HG03196 (cell line): ENCODE results near the gene VRK1.

Source experiments
- ATAC-seq: cut with Tn5 transposase; IDR thresholded peaks from one replicate; pipeline ENCODE4 v1.9.1; 2021; ENCODE audit not compliant: unreplicated experiment

VRK1 gene

DNA sequence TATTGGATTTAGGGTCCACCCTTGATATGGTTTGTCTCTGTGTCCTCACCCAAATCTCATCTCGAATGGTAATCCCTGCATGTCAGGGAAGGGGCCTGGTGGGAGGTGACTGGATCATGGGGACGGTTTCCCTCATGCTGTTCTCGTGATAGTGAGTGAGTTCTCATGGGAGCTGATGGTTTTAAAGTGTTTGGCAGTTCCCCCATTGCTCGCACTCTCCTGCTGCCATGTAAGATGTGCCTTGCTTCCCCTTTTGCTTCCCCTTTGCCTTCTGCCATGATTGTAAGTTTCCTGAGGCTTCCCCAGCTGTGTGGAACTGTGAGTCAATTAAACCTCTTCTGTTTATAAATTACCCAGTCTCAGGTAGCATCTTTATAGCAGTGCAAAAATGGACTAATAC lies 118.3 kb downstream of the VRK1 start:
- no peak for ATAC-seq

DNA sequence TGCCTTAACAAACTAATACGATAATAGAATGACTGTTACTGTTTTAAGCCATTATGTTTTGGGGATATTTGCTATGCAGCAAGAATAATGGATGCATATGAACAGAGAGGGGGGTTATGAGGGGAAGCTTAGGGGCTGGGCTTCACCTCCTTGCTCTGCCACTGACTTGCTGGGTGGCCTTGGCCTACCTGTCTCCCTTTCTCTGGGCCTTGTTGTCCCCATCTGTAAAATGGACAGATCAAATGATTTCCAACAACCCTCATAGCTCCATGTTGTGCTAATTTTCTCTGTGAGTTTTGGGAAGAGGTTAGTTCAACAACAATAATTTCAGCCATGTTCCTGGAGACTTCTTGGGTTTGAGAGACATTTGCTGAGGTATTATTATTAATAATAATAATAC lies 119.6 kb downstream of the VRK1 start:
- ATAC-seq = no peak

DNA sequence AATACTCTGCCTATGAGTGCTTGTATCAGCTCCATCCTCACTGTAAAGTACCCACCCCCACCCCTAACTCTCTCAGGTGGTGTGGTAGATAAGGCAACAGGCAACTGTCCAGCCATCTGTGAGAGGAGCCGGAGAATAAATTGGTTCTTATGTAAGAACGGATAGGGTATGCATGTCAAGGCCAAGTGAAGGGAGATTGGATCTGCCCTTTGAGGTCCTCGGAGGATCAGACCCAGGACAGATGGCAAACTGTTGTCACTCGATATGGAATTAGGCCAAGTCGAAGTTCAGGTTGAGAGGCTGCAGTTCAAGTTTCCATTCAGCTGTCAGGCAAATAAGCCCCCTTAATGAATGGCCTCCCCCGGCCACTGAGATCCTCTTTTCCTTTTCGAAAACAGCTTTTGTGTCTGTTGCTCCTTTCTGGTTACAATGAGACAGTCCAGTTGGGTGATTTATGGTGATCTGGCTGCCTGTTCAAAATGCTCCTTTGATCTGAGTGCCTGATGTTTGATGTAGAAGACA lies 120.3 kb downstream of the VRK1 start:
- no peak for ATAC-seq

DNA sequence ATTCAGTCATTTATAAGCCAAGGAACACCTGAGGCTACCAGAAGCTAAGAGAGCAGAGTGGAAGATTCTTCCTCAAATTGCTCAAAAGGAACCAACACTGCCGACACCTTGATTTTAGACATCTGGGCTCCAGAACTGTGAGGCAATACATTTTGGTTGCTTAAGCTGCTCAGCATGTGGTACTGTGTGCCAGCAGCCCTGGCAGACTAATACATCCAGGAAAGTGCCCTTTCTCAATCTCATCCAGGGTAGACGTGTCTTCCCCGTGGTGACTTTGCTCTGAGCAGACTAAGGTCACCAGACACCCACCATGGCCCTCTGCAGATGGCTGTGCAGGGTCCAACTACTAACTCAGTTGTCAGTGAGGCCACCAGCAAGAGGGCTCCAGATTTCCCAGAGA lies 122.8 kb downstream of the VRK1 start:
- ATAC-seq = no peak

DNA sequence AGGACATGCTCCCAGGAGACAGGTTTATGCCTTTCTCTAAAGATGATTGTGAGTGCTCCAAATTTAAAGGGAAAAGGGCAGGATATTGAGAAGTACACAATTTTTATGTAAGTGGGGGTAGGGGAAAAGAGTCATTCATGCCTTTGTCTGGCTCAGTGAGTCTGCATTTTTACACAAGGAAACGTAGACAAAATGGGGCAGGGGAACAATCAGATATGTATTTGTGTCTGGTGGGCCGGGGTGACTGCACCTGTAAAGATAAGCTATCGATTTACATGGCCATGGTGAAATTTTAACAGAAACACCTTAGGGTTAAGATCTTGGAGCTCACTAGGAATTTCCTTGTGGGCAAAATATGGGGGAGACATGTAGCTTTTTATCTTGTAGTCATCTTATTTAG lies 123.6 kb downstream of the VRK1 start:
- ATAC-seq = no peak

DNA sequence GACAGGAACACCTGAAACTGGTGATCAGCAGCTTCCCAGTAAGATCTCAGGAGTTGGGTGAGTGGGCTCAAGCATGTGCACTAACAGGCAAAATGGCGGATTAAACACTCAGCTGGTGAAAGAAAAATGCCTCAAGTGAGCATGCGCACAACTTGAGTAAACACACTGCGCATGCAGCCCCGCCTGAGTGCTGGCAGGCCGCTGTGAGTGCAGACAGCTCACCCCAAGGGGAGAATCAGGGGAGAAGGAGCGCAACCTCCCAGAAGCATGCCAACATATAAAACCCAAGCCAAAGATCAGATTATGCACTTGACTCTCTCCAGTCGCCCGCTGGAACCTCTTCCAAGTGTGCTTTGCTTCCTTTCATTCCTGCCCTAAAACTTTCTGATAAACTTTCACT lies 125.8 kb downstream of the VRK1 start:
- no peak for ATAC-seq

DNA sequence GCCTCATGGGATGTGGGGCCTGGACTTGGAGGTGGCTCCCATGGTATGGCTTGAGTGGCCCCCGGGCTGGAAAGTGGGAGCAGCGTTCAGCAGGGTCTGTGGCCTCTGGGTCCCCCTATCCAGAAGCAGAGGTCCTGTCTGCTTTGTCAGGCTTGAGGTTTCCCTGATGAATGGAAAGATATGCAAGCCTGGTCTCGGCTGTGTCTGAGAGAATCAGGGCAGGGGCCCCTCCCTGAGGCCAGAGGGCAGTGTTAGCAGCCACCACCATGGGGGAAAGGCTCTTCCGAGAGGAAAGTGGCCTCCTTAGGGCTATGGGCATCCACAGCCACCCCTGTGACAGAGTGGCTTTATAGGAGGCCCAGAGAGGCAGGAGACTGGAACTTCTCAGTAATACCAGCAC lies 128.2 kb downstream of the VRK1 start:
- ATAC-seq = no peak

DNA sequence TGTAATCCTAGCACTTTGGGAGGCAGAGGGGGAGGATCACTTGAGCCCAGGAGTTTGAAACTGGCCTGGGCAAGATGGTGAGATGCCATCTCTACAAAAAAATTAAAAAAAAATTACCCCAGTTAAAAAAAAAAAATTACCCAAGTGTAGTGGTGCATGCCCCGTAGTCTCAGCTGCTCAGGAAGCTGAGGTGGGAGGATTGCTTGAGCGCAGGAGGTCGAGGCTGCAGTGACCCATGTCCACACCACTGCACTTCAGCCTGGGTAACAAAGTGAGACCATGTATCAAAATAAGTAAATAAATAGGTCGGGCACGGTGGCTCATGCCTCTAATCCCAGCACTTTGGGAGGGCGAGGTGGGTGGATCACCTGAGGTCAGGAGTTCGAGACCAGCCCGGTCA lies 128.8 kb downstream of the VRK1 start:
- no peak for ATAC-seq

DNA sequence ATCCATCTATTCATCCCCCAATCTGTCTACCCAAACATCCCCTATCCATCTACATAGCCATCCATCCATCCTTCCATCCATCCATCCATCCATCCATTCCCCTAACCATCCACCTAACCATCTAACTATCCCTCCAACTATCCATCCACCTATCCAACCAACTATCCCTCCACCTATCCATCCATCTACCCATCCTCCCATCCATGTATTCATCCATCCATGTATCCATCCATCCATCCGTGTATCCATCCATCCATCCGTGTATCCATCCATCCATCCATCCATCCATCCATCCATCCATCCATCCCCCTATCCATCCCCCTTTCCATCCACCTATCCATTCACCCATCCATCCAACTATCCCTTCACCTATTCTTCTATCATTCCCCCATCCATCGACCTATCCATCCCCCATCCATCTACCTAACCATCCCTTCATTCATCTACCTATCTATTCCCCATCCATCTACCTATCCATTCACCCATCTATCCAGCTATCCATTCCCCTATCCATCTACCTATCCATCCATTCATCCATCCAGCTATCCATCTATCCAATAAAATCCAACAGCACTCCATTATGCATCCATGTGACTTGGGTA lies 131.7 kb downstream of the VRK1 start:
- no peak for ATAC-seq

DNA sequence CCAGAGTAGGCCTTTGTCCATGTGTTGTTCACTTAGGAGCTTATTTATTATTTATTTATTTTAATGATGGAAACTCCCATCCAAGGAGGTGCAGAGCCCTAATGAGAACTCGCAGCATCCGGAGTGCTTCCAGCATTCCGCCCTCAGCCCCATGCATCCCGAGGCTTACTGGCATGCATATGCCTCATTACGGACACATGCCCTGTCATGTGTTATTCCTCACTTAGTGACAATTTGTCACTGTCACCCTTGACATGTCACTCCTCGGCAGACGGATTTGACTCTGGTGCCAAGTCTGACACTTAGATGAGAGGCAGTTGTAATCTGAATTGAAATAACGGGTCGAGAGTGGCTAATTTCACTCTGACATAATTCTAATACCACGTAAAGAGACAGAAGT lies 132.8 kb downstream of the VRK1 start:
- ATAC-seq = no peak

DNA sequence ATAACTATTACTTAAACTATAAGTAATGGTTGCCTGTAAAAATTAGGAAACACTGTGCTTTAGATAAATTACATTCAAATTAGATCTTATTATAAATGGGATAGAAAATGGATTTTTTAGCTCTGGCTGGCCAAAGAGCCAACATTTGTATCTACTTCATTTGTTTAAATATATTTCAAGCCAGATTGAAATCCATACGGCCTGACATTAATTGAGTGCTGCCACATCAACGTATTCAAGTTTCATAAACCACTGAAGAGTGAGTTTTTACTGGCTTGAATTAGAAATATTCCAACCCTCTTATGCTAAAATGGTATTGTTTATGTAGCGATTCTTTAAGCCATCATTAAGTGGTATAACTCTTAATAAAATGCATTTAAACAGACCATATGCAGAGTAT lies 133.3 kb downstream of the VRK1 start:
- ATAC-seq = no peak
